ENCODE data around the gene PHF21A. TPM values are rescaled to one million over a fixed set of nuclear protein-coding genes. Genes with fewer than 3 reads are reported as not detected.

The PHF21A gene
- polyA plus RNA-seq, 1 experiment = 17.1 TPM

- H3K36me3 ChIP-seq (ENCODE audit: control insufficient read depth, insufficient read depth, low read length) = no peaks in the 10 kb centered on the region
Observed at GRCh38 chr11:46064221-46064620, 57.0 kb downstream of the PHF21A start.

GRCh38 chr11:46063138-46063537 is 58.1 kb downstream of the PHF21A start:
- Histone ChIP-seq H3K4me3 (ENCODE audit: low read depth, low read length) (no peak overlapping the region), H3K27me3 (ENCODE audit: control insufficient read depth, insufficient read depth, low read length) (no peaks in the 10 kb centered on the region), H3K36me3 (ENCODE audit: control insufficient read depth, insufficient read depth, low read length) (no peaks in the 10 kb centered on the region)
- ChIA-PET POLR2A (no interaction called here), CTCF (no interaction called here)
- DNase-seq (ENCODE audit: low read depth) = no peak
- TF ChIP-seq CTCF (IDR thresholded peaks at IDR 0.05; ENCODE audit: insufficient read depth, low read depth, low read length) = no peak

More at GRCh38 chr11:46064221-46064620, 57.0 kb downstream of the PHF21A start:
- DNase-seq (ENCODE audit: low read depth) = no peak
- ChIA-PET POLR2A (no interaction called here), CTCF (no interaction called here)
- TF ChIP-seq CTCF (IDR thresholded peaks at IDR 0.05; ENCODE audit: insufficient read depth, low read depth, low read length) = no peak
- H3K4me3 ChIP-seq (ENCODE audit: low read depth, low read length) = no peak overlapping the region
- no peaks in the 10 kb centered on the region for H3K27me3 ChIP-seq (ENCODE audit: control insufficient read depth, insufficient read depth, low read length)

- Histone ChIP-seq H3K27me3 (ENCODE audit: control insufficient read depth, insufficient read depth, low read length) (no peaks in the 10 kb centered on the region), H3K36me3 (ENCODE audit: control insufficient read depth, insufficient read depth, low read length) (no peaks in the 10 kb centered on the region), H3K4me3 (ENCODE audit: low read depth, low read length) (no peak overlapping the region)
- POLR2A ChIA-PET = no interaction called here
- no peak for TF ChIP-seq CTCF (IDR thresholded peaks at IDR 0.05; ENCODE audit: insufficient read depth, low read depth, low read length)
- CTCF ChIA-PET = interaction anchor here (0.8 to 1.4 kb wide), 2 partner anchors 10 to 11 kb away, joined by 3 read pairs; no protein-coding TSS in a partner anchor
- no peak for DNase-seq (ENCODE audit: low read depth)
Observed at GRCh38 chr11:46060013-46060412, 61.2 kb downstream of the PHF21A start.

GRCh38 chr11:46057489-46057888 is 63.8 kb downstream of the PHF21A start:
- DNase-seq (ENCODE audit: low read depth) = no peak
- Histone ChIP-seq H3K27me3 (ENCODE audit: control insufficient read depth, insufficient read depth, low read length) (no peaks in the 10 kb centered on the region), H3K36me3 (ENCODE audit: control insufficient read depth, insufficient read depth, low read length) (no peaks in the 10 kb centered on the region), H3K4me3 (ENCODE audit: low read depth, low read length) (no peak overlapping the region)
- CTCF ChIA-PET = no interaction called here
- no peak for TF ChIP-seq CTCF (IDR thresholded peaks at IDR 0.05; ENCODE audit: insufficient read depth, low read depth, low read length)
- POLR2A ChIA-PET = no interaction called here

GRCh38 chr11:46055371-46055770 is 65.9 kb downstream of the PHF21A start:
- Histone ChIP-seq H3K27me3 (ENCODE audit: control insufficient read depth, insufficient read depth, low read length) (no peaks in the 10 kb centered on the region), H3K4me3 (ENCODE audit: low read depth, low read length) (no peak overlapping the region), H3K36me3 (ENCODE audit: control insufficient read depth, insufficient read depth, low read length) (no peaks in the 10 kb centered on the region)
- no peak for TF ChIP-seq CTCF (IDR thresholded peaks at IDR 0.05; ENCODE audit: insufficient read depth, low read depth, low read length)
- DNase-seq (ENCODE audit: low read depth) = no peak
- POLR2A ChIA-PET = no interaction called here
- CTCF ChIA-PET = no interaction called here

Data from BJ (cell line).